Upper lobe of left lung (tissue), 4 donors: ENCODE data around the gene ADGRD1.

Experiments
- CTCF ChIP-seq, 6 experiments: fragments of 450-650 bp in 4 of 6; fragments of 200-600 bp in 2 of 6; sonication (generic) in 2 of 6; IDR thresholded peaks; one replicate each; pipeline ENCODE4 v1.5.1; 2016 to 2019; ENCODE audit warnings: antibody characterized with exemption in 6 of 6
- EP300 ChIP-seq, 4 donors: sonication (generic); formaldehyde crosslinking; IDR thresholded peaks; one replicate each; pipeline ENCODE4 v1.5.1; 2017; ENCODE audit warnings: antibody characterized with exemption in 4 of 4, control low read depth in 2 of 4

GRCh38 chr12:131130311-131130911 is 176.7 kb downstream of the ADGRD1 start:
- TF ChIP-seq CTCF (IDR thresholded peaks at IDR 0.05) (no peak), EP300 (IDR thresholded peaks at IDR 0.05) (no peak)
